Muscle of leg (tissue), 11 donors: ENCODE measurements around the gene MYO15B. TPM values are rescaled to one million over a fixed set of nuclear protein-coding genes. Genes with fewer than 3 reads are reported as not detected.
"Not testable (repeated sequence)": the region's sequence is repeated elsewhere in the genome, so short reads cannot be mapped to it uniquely, and the experiment has no call there.

Experiments used
- DNase-seq: peaks from one replicate; pipeline ENCODE4 v3.0.0; 2013
- H3K27ac ChIP-seq: one replicate; pipeline ENCODE4 v1.5.1; 2013; ENCODE audit warnings: mild to moderate bottlenecking, low read length, control low read depth
- H3K27me3 ChIP-seq: one replicate; pipeline ENCODE4 v1.6.1; 2013; ENCODE audit warnings: low read length; ENCODE audit not compliant: control insufficient read depth, insufficient read depth
- H3K36me3 ChIP-seq: one replicate; pipeline ENCODE4 v1.6.1; 2013; ENCODE audit warnings: low read length; ENCODE audit not compliant: control insufficient read depth, insufficient read depth
- H3K4me1 ChIP-seq: one replicate; pipeline ENCODE4 v1.6.1; 2013; ENCODE audit warnings: low read length; ENCODE audit not compliant: control insufficient read depth, insufficient read depth
- H3K4me3 ChIP-seq: one replicate; pipeline ENCODE4 v1.5.1; 2013; ENCODE audit warnings: low read length, control low read depth
- H3K9me3 ChIP-seq: replicated peaks from 2 replicates; pipeline ENCODE4 v1.6.1; 2013; ENCODE audit warnings: low read depth, low read length; ENCODE audit not compliant: control insufficient read depth
- WGBS: methylation state at CpG from one replicate; pipeline ENCODE4 v1.1.5; 2013; ENCODE audit warnings: missing lambda C conversion rate; ENCODE audit not compliant: insufficient coverage; 5-methylcytosine and 5-hydroxymethylcytosine counted together
- polyA plus RNA-seq, 8 donors: library from polyadenylated mRNA; unstranded; fragments of 120-200 nt; gene quantifications; one replicate each; pipeline versions ENCODE4 v1.2.1 to v1.2.3, GENCODE V29; 2013; ENCODE audit warnings: inconsistent platforms in 1 of 8, low replicate concordance in 1 of 8; ENCODE audit not compliant: insufficient read length in 8 of 8, insufficient read depth in 1 of 8
- total RNA-seq: library from RNA; stranded (reverse); fragments of 120-200 nt; gene quantifications from one replicate; pipeline ENCODE4 v1.2.4, GENCODE V29; 2013

MYO15B gene
- total and polyA plus RNA-seq, 9 donors: 52.9 to 147 (median 112) TPM

- Histone ChIP-seq H3K4me3 (no peak overlapping the region), H3K27ac (no peak overlapping the region), H3K36me3 (peaks cover 18% of the 10 kb centered on the region), H3K27me3 (no peaks in the 10 kb centered on the region), H3K9me3 (no peaks in the 10 kb centered on the region), H3K4me1 (peaks cover 19% of the 10 kb centered on the region)
- 68% methylated on average over 11 of the region's 12 CpGs for WGBS
- DNase-seq: no peak
Observed at GRCh38 chr17:75590849-75591721, 3.5 kb downstream of the MYO15B start.

GRCh38 chr17:75591722-75592302, 4.2 kb downstream of the MYO15B start:
- Histone ChIP-seq H3K4me3 (no peak overlapping the region), H3K36me3 (peaks cover 18% of the 10 kb centered on the region), H3K9me3 (no peaks in the 10 kb centered on the region), H3K27ac (no peak overlapping the region), H3K27me3 (no peaks in the 10 kb centered on the region), H3K4me1 (peaks cover 19% of the 10 kb centered on the region)
- no peak for DNase-seq
- WGBS: 93% methylated on average over 4 of the region's 7 CpGs

GRCh38 chr17:75592348-75593020, 4.9 kb downstream of the MYO15B start:
- Histone ChIP-seq H3K9me3 (no peaks in the 10 kb centered on the region), H3K27me3 (no peaks in the 10 kb centered on the region), H3K4me3 (no peak overlapping the region), H3K4me1 (peaks cover 17% of the 10 kb centered on the region), H3K27ac (no peak overlapping the region), H3K36me3 (peaks cover 18% of the 10 kb centered on the region)
- 72% methylated on average over 9 of the region's 17 CpGs for WGBS
- DNase-seq: no peak

GRCh38 chr17:75593430-75593829, 5.8 kb downstream of the MYO15B start:
- WGBS: 91% methylated on average over 3 of the region's 9 CpGs
- DNase-seq, H3K4me3 ChIP-seq, H3K9me3 ChIP-seq, H3K27ac ChIP-seq, H3K27me3 ChIP-seq: not testable (repeated sequence)
- Histone ChIP-seq H3K36me3 (peaks cover 18% of the 10 kb centered on the region), H3K4me1 (peaks cover 11% of the 10 kb centered on the region)

- WGBS: 57% methylated on average over 24 of the region's 28 CpGs
- no peaks in the 10 kb centered on the region for H3K27me3 ChIP-seq
- no peak for DNase-seq
Observed at GRCh38 chr17:75594499-75595283, 7.1 kb downstream of the MYO15B start.

GRCh38 chr17:75595284-75595919, 7.8 kb downstream of the MYO15B start:
- Histone ChIP-seq H3K27me3 (no peaks in the 10 kb centered on the region), H3K4me3 (no peak overlapping the region), H3K4me1 (peaks cover 1% of the 10 kb centered on the region), H3K27ac (no peak overlapping the region), H3K36me3 (peaks cover 14% of the 10 kb centered on the region), H3K9me3 (no peaks in the 10 kb centered on the region)
- 46% methylated on average over 8 of the region's 13 CpGs for WGBS
- no peak for DNase-seq

More at GRCh38 chr17:75594499-75595283, 7.1 kb downstream of the MYO15B start:
- H3K4me3 ChIP-seq: no peak overlapping the region
- no peaks in the 10 kb centered on the region for H3K9me3 ChIP-seq
- H3K36me3 ChIP-seq: peaks cover 18% of the 10 kb centered on the region
- no peak overlapping the region for H3K27ac ChIP-seq
- peaks cover 8% of the 10 kb centered on the region for H3K4me1 ChIP-seq

- peaks cover 9% of the 10 kb centered on the region for H3K36me3 ChIP-seq
- no peak overlapping the region for H3K4me3 ChIP-seq
- no peaks in the 10 kb centered on the region for H3K9me3 ChIP-seq
- no peak overlapping the region for H3K27ac ChIP-seq
- DNase-seq: no peak
- H3K27me3 ChIP-seq: no peaks in the 10 kb centered on the region
- 83% methylated on average over 6 of the region's 6 CpGs for WGBS
- no peaks in the 10 kb centered on the region for H3K4me1 ChIP-seq
Observed at GRCh38 chr17:75595920-75596313, 8.3 kb downstream of the MYO15B start.

GRCh38 chr17:75596320-75597087, 8.9 kb downstream of the MYO15B start:
- DNase-seq: no peak
- Histone ChIP-seq H3K27ac (no peak overlapping the region), H3K36me3 (peaks cover 3% of the 10 kb centered on the region), H3K4me3 (no peak overlapping the region), H3K9me3 (no peaks in the 10 kb centered on the region), H3K27me3 (no peaks in the 10 kb centered on the region), H3K4me1 (no peaks in the 10 kb centered on the region)
- WGBS: 86% methylated on average over 13 of the region's 17 CpGs
